Measurements from ENCODE around the gene FLII. TPM values are rescaled to one million over a fixed set of nuclear protein-coding genes. Genes with fewer than 3 reads are reported as not detected.

FLII gene
- total RNA-seq, 1 donor from 2014 or later, result 299 TPM

GRCh38 chr17:18262111-18262510 lies 3.6 kb upstream of the FLII start:
- ATAC-seq (no peak), DNase-seq (ENCODE audit: missing footprints) (no peak)
- intact Hi-C loops (cut with DNase I), result no loop called here

- intact Hi-C loops (cut with DNase I), result loop anchor here (2.0 kb wide), 1 partner anchor 53 kb away; the partner anchor contains the start of genes SMCR8 and TOP3A
- ATAC-seq, result no peak
- no peak for DNase-seq (ENCODE audit: missing footprints)
Measured at GRCh38 chr17:18261659-18262058, 3.1 kb upstream of the FLII start.

- DNase-seq (ENCODE audit: missing footprints), result peak; percentile 87
- ATAC-seq, result peak; percentile 68
- intact Hi-C loops (cut with DNase I), result loop anchor here (2.0 kb wide), 1 partner anchor 54 kb away; the partner anchor contains the start of genes SMCR8 and TOP3A
Measured at GRCh38 chr17:18261146-18261515, 2.6 kb upstream of the FLII start.

GRCh38 chr17:18260332-18261145 lies 2.0 kb upstream of the FLII start, which contains the start of gene MIEF2:
MIEF2 (plus strand) TSS chr17:18260662; CDS start chr17:18262721, 2,059 bp downstream.
- ATAC-seq (peak; percentile 87), DNase-seq (ENCODE audit: missing footprints) (peak; percentile 98)
- intact Hi-C loops (cut with DNase I), result loop anchor here (1.0 to 2.0 kb wide), 2 partner anchors 54 to 120 kb away; partner anchors contain the start of genes SMCR8 and TOP3A

GRCh38 chr17:18259621-18260331 lies 1.2 kb upstream of the FLII start:
- intact Hi-C loops (cut with DNase I), result loop anchor here (1.0 to 2.0 kb wide), 2 partner anchors 55 to 119 kb away; partner anchors contain the start of genes SMCR8 and TOP3A
- DNase-seq (ENCODE audit: missing footprints) (no peak), ATAC-seq (no peak)

GRCh38 chr17:18257982-18258355 lies 569 bp downstream of the FLII start:
- DNase-seq (ENCODE audit: missing footprints), result peak; percentile 93
- intact Hi-C loops (cut with DNase I), result no loop called here
- peak; percentile 61 for ATAC-seq

GRCh38 chr17:18257268-18257981 lies 1.1 kb downstream of the FLII start:
- intact Hi-C loops (cut with DNase I), result no loop called here
- ATAC-seq (peak; percentile 4), DNase-seq (ENCODE audit: missing footprints) (peak; percentile 83)

- DNase-seq (ENCODE audit: missing footprints), result no peak
- ATAC-seq, result no peak
- intact Hi-C loops (cut with DNase I), result no loop called here
Measured at GRCh38 chr17:18256776-18257175, 1.8 kb downstream of the FLII start.

GRCh38 chr17:18256351-18256750 lies 2.2 kb downstream of the FLII start:
- ATAC-seq, result no peak
- intact Hi-C loops (cut with DNase I), result no loop called here
- peak; percentile 55 for DNase-seq (ENCODE audit: missing footprints)

GRCh38 chr17:18254888-18255649 lies 3.5 kb downstream of the FLII start:
- ATAC-seq, result no peak
- DNase-seq (ENCODE audit: missing footprints), result no peak
- intact Hi-C loops (cut with DNase I), result no loop called here

- no peak for ATAC-seq
- DNase-seq (ENCODE audit: missing footprints), result no peak
- intact Hi-C loops (cut with DNase I), result no loop called here
Measured at GRCh38 chr17:18253947-18254821, 4.4 kb downstream of the FLII start.

- ATAC-seq, result no peak
- intact Hi-C loops (cut with DNase I), result no loop called here
Measured at GRCh38 chr17:18253187-18253884, 5.2 kb downstream of the FLII start.

GRCh38 chr17:18252160-18252559 lies 6.4 kb downstream of the FLII start:
- DNase-seq (ENCODE audit: missing footprints) (no peak), ATAC-seq (no peak)
- intact Hi-C loops (cut with DNase I), result no loop called here

More at GRCh38 chr17:18253187-18253884, 5.2 kb downstream of the FLII start:
- DNase-seq (ENCODE audit: missing footprints), result no peak

GRCh38 chr17:18251204-18251603 lies 7.3 kb downstream of the FLII start:
- ATAC-seq (no peak), DNase-seq (ENCODE audit: missing footprints) (no peak)
- intact Hi-C loops (cut with DNase I), result no loop called here

GRCh38 chr17:18250708-18251107 lies 7.8 kb downstream of the FLII start:
- ATAC-seq, result no peak
- intact Hi-C loops (cut with DNase I), result no loop called here
- no peak for DNase-seq (ENCODE audit: missing footprints)

- intact Hi-C loops (cut with DNase I), result no loop called here
- DNase-seq (ENCODE audit: missing footprints), result no peak
- ATAC-seq, result no peak
Measured at GRCh38 chr17:18250259-18250658, 8.3 kb downstream of the FLII start.

- DNase-seq (ENCODE audit: missing footprints) (no peak), ATAC-seq (no peak)
- intact Hi-C loops (cut with DNase I), result no loop called here
Measured at GRCh38 chr17:18248811-18249210, 9.7 kb downstream of the FLII start.

All from Right ventricle myocardium inferior (tissue), 1 donor.